ENCODE data around the gene THADA. TPM values are rescaled to one million over a fixed set of nuclear protein-coding genes. Genes with fewer than 3 reads are reported as not detected.
A peak's percentile ranks its signal among the peaks of the same experiment; 100 is the strongest.

The THADA gene
- total RNA-seq, 2 donors from 2014 or later, result 36.3 to 36.9 TPM

DNA sequence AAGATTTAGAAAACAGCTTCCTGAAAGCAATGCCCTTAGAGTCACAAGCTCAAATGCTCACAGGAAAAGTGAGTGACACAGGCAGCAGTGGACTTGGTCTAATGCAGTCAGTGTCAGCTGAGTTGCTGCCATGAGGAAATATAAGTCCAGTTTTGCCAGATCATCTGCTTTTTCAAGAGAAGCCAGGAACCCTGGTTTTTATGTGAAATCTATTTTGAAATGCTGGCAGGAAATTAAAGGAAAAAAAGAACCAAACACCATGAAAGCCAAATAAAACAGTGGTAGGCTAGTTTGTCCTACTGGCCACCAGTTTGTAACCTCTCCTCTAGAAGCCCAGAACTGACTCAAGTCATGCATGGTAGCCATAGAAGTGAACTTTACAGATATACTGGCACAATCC, 109.2 kb downstream of the THADA start:
- Mint-ChIP-seq H3K27me3 (no peaks in the 10 kb centered on the region), H3K9me3 (no peaks in the 10 kb centered on the region), H3K27ac (peak overlapping the region; percentile 26), H3K4me3 (no peak overlapping the region), H3K36me3 (ENCODE audit: low read depth) (peaks cover 24% of the 10 kb centered on the region), H3K4me1 (peaks cover 5% of the 10 kb centered on the region)
- ATAC-seq (replicated peaks), result no peak

DNA sequence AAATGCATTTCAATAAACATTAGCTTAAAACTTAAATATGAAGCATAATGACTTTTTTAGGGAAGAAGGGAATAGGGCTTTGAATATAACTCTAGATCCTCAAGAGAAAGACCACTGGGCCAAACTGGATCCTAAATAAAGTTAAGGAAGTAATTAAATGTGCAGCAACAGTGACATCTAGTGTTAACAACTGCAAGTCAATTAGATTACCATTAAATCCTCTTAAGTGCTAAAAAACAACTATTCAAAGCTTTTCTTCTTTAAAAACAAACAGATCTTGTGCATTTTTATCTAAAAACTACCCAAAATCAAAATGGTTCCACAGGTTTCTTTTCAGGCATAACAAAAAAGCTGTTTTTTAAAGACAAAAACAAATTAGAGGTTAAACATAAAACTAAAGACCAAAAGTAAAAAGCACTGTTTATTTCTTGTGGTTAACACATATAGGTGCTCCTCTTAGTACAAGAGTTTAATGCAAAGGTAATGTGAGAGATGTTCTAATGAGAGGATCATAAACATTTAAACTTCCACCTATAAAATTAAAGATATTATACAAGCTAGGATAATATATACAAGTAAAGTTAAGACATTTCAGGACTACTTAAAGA, 111.4 kb downstream of the THADA start:
- Mint-ChIP-seq H3K4me3 (no peak overlapping the region), H3K27me3 (no peaks in the 10 kb centered on the region), H3K9me3 (no peaks in the 10 kb centered on the region), H3K27ac (no peak overlapping the region), H3K36me3 (ENCODE audit: low read depth) (peaks cover 37% of the 10 kb centered on the region), H3K4me1 (peaks cover 5% of the 10 kb centered on the region)
- ATAC-seq (replicated peaks), result no peak

DNA sequence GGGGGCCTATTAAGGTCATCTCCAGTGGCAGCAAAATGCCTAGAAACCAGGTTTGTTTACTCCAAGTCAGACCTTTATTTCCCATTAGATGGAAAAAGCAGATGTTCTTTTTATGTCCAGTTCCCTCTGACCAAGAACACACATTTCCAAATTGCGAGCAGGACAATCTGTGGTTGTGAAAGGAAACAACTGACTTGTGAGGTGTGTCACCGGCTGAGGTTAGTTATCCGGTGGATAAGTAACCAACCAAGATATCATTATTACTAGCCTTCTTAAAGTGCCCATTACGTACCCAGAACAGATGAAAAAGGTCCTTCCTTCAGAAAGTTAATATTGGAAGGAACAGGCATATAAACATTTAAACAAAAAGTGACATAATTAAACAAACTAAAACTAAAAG, 112.9 kb downstream of the THADA start:
- Mint-ChIP-seq H3K27me3 (no peaks in the 10 kb centered on the region), H3K27ac (peak overlapping the region; percentile 25), H3K4me3 (no peak overlapping the region), H3K4me1 (peaks cover 5% of the 10 kb centered on the region), H3K9me3 (no peaks in the 10 kb centered on the region), H3K36me3 (ENCODE audit: low read depth) (peaks cover 40% of the 10 kb centered on the region)
- peak; percentile 40 for ATAC-seq (replicated peaks)

DNA sequence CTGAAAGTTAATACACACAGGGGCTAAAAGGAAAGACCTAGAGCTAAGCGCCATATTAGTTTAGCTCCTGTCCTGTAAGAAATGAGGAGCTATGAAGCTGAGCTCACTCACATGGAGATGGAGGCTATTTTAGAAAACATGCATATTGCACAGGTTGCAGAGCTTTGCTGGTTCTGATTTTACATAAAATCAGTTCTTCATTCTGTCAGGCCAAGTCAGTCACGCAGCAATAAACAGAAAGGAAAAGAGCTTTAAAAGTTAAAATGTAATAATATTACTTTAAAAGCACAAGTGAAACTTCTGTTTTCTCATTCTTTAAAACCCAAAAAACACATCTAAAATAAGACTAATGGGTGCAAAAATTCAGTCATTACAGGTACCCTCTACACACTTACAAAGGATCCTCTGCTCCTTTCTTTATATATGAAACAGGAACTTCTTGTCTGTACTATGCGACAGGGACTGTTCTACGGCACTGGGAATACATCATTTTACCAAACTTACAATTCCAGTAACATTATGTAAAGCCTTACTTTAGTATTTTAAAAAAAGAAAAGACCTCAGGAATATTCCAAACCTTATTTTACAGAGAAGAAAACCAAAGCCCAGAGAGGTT, 113.8 kb downstream of the THADA start:
- Mint-ChIP-seq H3K36me3 (ENCODE audit: low read depth) (peaks cover 42% of the 10 kb centered on the region), H3K27me3 (no peaks in the 10 kb centered on the region), H3K27ac (no peak overlapping the region), H3K4me3 (no peak overlapping the region), H3K9me3 (no peaks in the 10 kb centered on the region), H3K4me1 (peaks cover 5% of the 10 kb centered on the region)
- ATAC-seq (replicated peaks), result no peak

DNA sequence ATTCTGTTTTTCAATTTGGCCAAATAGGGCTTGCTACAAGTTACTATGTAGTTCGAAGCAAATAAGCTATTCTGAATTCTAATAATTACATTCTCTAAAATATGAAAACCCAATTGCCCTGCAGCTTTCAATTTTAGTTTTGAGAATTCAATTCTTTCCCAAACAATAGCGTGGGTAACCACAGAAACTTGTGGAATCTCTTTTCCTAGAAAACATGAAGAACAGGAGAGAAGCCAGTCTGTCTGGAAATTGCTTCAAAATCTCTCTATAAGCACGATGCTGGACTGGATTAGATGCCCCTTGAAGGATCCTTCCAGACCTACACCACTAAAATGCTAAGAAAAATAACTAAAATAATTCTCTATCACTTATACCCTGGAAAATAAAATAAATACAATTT, 115.0 kb downstream of the THADA start:
- Mint-ChIP-seq H3K4me1 (peaks cover 5% of the 10 kb centered on the region), H3K27me3 (no peaks in the 10 kb centered on the region), H3K9me3 (no peaks in the 10 kb centered on the region), H3K27ac (no peak overlapping the region), H3K36me3 (ENCODE audit: low read depth) (peaks cover 46% of the 10 kb centered on the region), H3K4me3 (no peak overlapping the region)
- no peak for ATAC-seq (replicated peaks)

DNA sequence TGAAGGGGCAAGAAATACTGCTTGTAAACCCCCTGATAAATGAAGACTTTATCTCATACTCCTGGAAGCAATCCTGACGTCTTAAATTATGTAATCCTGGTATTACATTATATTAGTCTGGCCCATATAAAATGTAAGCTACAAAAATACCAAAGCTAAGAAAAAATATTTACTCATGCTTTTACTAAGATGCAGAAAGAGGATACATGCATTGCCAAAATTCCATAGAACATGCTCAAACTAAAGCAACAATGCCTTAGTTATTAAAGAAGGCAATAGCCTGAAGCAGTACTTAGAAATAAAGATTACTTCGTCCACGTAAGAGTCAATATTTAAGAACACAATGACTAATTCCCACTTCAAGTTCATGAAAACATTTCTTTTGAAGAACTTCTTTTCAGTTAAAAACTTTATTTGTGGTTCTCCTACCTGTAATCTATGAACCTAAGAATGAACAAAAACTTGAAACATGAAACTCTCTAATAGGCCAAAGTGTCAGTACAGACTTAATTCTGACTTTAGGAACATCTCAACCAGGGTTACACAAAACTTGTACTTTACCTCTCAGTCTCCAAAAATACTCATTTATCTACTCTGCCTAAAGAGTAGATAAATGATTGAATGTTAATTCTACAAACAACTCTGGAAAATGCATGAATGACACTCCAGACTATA, 117.3 kb downstream of the THADA start:
- Mint-ChIP-seq H3K4me1 (peaks cover 5% of the 10 kb centered on the region), H3K36me3 (ENCODE audit: low read depth) (peaks cover 57% of the 10 kb centered on the region), H3K27me3 (no peaks in the 10 kb centered on the region), H3K27ac (no peak overlapping the region), H3K4me3 (no peak overlapping the region), H3K9me3 (no peaks in the 10 kb centered on the region)
- peak; percentile 72 for ATAC-seq (replicated peaks)

DNA sequence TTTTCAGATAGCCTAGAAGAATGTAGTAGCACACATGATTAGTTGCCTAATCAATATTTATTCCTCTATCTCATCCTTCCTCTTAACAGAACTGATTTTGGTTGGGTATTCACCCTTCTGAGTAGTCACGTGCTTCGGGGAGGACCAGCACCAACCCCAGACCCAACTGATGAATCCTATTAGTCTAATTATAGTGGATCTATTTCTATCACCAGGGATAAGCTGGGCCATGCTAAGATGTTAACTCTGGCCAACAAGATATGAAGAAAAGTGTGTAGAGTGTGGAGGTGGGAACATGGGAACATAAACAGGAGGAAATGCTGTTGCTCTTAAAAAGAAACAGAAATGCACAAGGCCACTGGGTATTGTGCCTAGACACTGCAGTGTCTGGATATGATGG, 119.9 kb downstream of the THADA start:
- no peaks in the 10 kb centered on the region for H3K27me3 Mint-ChIP-seq
- H3K36me3 Mint-ChIP-seq (ENCODE audit: low read depth), result peaks cover 42% of the 10 kb centered on the region
- no peak overlapping the region for H3K4me3 Mint-ChIP-seq
- no peaks in the 10 kb centered on the region for H3K9me3 Mint-ChIP-seq
- no peak overlapping the region for H3K27ac Mint-ChIP-seq
- H3K4me1 Mint-ChIP-seq, result no peaks in the 10 kb centered on the region
- no peak for ATAC-seq (replicated peaks)

DNA sequence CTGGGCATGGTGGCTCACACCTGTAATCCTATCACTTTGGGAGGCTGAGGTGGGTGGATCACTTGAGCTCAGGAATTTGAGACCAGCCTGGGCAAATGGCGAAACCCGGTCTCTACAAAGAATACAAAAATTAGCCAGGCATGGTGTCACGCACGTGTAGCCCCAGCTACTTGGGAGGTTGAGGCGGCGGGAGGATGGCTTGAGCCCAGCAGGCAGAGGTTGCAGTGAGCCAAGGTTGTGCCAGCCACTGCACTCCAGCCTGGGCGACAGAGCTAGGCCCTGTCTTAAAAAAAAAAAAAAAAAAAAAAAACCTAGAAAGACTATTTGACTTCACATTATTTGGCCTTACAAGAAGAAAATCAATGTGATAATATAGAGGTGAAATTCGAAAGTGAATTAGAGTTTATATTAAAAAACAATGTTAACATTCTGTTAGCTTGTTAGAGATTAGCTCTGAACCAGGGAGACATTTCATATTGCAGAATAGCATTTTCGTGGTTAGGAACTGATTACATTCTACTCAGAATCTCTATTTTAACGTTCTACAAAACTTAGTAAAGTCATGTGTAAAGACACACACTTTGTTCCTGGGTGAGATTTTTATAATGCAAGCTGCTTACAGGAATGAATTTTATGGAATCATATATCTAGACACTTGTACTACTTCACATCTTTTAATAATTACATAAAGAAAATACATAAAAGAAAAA, 120.5 kb downstream of the THADA start:
- Mint-ChIP-seq H3K27me3 (no peaks in the 10 kb centered on the region), H3K4me1 (no peaks in the 10 kb centered on the region), H3K27ac (no peak overlapping the region), H3K36me3 (ENCODE audit: low read depth) (peaks cover 41% of the 10 kb centered on the region), H3K9me3 (no peaks in the 10 kb centered on the region), H3K4me3 (no peak overlapping the region)
- ATAC-seq (replicated peaks), result no peak

DNA sequence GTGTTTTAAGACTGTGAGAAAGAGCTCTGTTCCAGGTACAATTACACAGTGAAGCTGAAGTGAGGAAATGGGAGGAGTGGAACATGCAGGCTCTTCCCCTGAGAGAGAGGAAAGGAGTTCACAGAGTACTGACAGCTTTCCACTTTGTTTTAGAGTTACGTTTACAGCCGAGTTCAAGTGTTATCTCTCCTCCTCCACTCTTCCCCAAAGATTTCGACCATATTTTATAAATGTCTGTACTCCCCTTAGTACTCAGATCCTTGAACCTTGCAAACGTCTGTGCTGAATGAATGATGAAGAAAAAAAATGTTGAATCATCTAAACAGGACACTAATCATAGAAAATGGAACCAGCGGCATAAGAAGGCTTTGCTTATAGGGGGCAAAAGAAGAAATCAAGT, 121.6 kb downstream of the THADA start:
- no peaks in the 10 kb centered on the region for H3K4me1 Mint-ChIP-seq

DNA sequence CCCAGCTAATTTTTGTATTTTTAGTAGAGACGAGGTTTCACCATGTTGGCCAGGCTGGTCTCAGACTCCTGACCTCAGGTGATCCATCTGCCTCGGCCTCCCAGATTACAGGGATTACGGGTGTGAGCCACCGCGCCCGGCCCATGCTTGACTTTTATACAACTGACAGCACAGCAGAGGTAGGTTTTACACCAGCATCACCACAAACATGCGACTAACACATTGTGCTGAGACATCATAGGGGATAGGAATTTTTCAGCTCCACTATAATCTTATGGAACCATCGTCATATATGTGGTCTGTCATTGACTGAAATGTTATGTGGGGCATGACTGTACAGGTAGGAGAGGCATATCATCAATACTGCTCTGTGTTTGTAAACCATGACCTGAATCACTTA, 122.1 kb downstream of the THADA start:
- no peak overlapping the region for H3K4me3 Mint-ChIP-seq
- no peaks in the 10 kb centered on the region for H3K27me3 Mint-ChIP-seq
- no peak for ATAC-seq (replicated peaks)
- H3K27ac Mint-ChIP-seq, result no peak overlapping the region
- H3K36me3 Mint-ChIP-seq (ENCODE audit: low read depth), result peaks cover 45% of the 10 kb centered on the region
- H3K4me1 Mint-ChIP-seq, result no peaks in the 10 kb centered on the region
- no peaks in the 10 kb centered on the region for H3K9me3 Mint-ChIP-seq

More for the DNA sequence above, 121.6 kb downstream of the THADA start:
- H3K4me3 Mint-ChIP-seq, result no peak overlapping the region
- no peaks in the 10 kb centered on the region for H3K9me3 Mint-ChIP-seq
- H3K36me3 Mint-ChIP-seq (ENCODE audit: low read depth), result peaks cover 40% of the 10 kb centered on the region
- no peaks in the 10 kb centered on the region for H3K27me3 Mint-ChIP-seq
- H3K27ac Mint-ChIP-seq, result no peak overlapping the region
- ATAC-seq (replicated peaks), result no peak

DNA sequence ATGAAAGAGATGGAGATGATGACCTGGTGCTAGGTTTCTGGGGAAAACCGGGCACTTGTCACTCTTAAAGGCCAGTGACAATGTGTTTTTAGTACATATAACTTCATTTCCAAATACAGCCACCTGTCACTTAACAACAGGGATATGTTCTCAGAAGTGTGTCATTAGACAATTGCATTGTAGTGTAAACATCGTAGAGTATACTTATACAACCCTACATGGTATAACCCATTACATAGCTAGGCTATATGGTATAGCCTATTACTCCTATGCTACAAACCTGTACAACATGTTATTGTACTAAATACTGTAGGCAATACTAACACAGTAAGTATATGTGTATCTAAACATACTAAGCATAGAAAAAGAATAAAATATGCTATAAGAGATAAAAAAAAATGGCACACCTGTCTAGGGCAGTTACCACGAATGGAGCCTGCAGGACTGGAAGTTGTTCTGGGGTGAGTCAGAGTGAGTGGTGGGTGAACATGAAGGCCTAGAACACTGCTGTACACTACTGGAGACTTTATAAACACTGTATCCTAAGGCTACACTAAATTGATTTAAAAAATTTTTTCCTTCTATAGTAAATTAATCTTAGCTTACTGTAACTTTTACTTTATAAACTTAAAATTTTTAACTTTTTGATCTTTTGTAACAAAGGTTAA, 123.2 kb downstream of the THADA start:
- no peaks in the 10 kb centered on the region for H3K4me1 Mint-ChIP-seq
- peaks cover 46% of the 10 kb centered on the region for H3K36me3 Mint-ChIP-seq (ENCODE audit: low read depth)
- H3K27ac Mint-ChIP-seq, result no peak overlapping the region
- H3K4me3 Mint-ChIP-seq, result no peak overlapping the region
- ATAC-seq (replicated peaks), result no peak
- H3K9me3 Mint-ChIP-seq, result no peaks in the 10 kb centered on the region
- H3K27me3 Mint-ChIP-seq, result no peaks in the 10 kb centered on the region

DNA sequence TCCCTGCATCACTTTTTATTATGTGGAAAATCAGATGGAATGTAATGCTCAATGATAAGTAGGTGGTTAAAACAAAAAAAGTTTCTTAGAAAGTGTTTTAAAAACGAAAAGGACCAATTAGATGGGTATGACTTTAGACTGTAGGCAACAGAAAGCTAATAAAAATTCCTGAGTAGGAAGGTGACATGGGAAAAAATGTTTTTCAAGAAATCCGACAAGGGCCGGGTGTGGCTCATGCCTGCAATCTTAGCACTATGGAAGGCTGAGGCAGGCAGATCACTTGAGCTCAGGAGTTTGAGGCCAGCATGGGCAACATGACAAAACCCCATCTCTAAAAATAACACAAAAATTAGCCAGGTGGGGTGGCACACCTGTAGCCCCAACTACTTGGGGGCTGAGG, 126.1 kb downstream of the THADA start:
- Mint-ChIP-seq H3K4me3 (no peak overlapping the region), H3K36me3 (ENCODE audit: low read depth) (peaks cover 47% of the 10 kb centered on the region), H3K4me1 (peaks cover 3% of the 10 kb centered on the region), H3K9me3 (no peaks in the 10 kb centered on the region), H3K27ac (no peak overlapping the region), H3K27me3 (no peaks in the 10 kb centered on the region)
- no peak for ATAC-seq (replicated peaks)

DNA sequence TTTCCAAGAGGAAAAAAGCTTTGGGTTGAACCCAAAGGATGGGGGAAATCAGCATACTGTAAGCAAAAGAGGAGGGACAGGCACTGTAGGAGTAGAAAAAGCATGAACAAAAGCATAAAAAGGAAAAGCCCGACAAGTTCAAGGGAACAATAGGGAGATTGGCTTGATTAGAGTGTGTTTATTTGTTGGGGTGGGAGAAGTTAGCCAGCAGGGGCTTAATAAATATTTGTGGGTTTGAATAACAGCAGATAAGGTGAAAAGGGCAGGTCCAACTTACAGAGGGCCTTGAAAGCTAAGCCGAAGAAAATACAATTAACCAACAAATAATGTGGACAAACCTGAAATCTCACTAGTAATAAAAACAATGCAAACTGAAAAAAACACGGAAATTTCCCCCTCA, 126.7 kb downstream of the THADA start:
- no peaks in the 10 kb centered on the region for H3K9me3 Mint-ChIP-seq
- H3K27ac Mint-ChIP-seq, result no peak overlapping the region
- ATAC-seq (replicated peaks), result no peak
- H3K4me1 Mint-ChIP-seq, result peaks cover 3% of the 10 kb centered on the region
- H3K4me3 Mint-ChIP-seq, result no peak overlapping the region
- no peaks in the 10 kb centered on the region for H3K27me3 Mint-ChIP-seq
- H3K36me3 Mint-ChIP-seq (ENCODE audit: low read depth), result peaks cover 46% of the 10 kb centered on the region

DNA sequence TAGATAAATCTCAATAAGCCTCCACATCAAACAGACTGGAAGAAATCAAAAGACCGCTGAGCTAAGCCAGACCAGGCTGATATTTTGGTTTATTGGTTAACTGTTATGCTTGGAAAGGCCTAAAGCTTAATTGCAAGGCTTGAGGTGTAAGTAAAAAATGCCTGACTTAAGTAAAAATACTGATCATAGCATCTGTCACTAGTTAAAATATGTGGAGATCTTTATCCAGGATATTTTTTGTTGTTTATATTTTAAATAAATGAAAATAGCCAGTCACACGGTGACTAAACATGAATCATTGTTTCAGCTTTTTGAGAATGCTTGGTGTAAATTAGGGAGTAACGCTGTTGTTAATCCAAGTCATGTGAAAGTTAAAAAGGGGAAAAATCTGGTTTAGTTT, 127.9 kb downstream of the THADA start:
- no peak for ATAC-seq (replicated peaks)
- H3K27me3 Mint-ChIP-seq, result no peaks in the 10 kb centered on the region
- peaks cover 3% of the 10 kb centered on the region for H3K4me1 Mint-ChIP-seq
- no peak overlapping the region for H3K4me3 Mint-ChIP-seq
- H3K36me3 Mint-ChIP-seq (ENCODE audit: low read depth), result peaks cover 41% of the 10 kb centered on the region
- no peak overlapping the region for H3K27ac Mint-ChIP-seq
- no peaks in the 10 kb centered on the region for H3K9me3 Mint-ChIP-seq
